Brain pericyte (primary cell): Measurements from ENCODE around the gene EYA3.

ENCODE experiments used
- DNase-seq: peaks from one replicate; pipeline ENCODE4 v3.0.0-alpha.2; 2012; ENCODE audit warnings: low read depth, low spot score

Gene EYA3

GRCh38 chr1:28071813-28072212, 16.6 kb downstream of the EYA3 start:
- no peak for DNase-seq

- no peak for DNase-seq
Measured at GRCh38 chr1:28070725-28071593, 17.5 kb downstream of the EYA3 start.

- no peak for DNase-seq
Measured at GRCh38 chr1:28067523-28068090, 20.8 kb downstream of the EYA3 start.

GRCh38 chr1:28066393-28067154, 21.8 kb downstream of the EYA3 start:
- DNase-seq = no peak

GRCh38 chr1:28064064-28064463, 24.3 kb downstream of the EYA3 start:
- no peak for DNase-seq

GRCh38 chr1:28062806-28063205, 25.6 kb downstream of the EYA3 start:
- DNase-seq = no peak

GRCh38 chr1:28058971-28059878, 29.2 kb downstream of the EYA3 start:
- DNase-seq = no peak

- no peak for DNase-seq
Measured at GRCh38 chr1:28058168-28058567, 30.2 kb downstream of the EYA3 start.

GRCh38 chr1:28056129-28056925, 32.1 kb downstream of the EYA3 start:
- no peak for DNase-seq

- no peak for DNase-seq
Measured at GRCh38 chr1:28050776-28051175, 37.6 kb downstream of the EYA3 start.

GRCh38 chr1:28046716-28047115, 41.7 kb downstream of the EYA3 start:
- DNase-seq = no peak

- DNase-seq = no peak
Measured at GRCh38 chr1:28045777-28046176, 42.6 kb downstream of the EYA3 start.

- no peak for DNase-seq
Measured at GRCh38 chr1:28044399-28044798, 44.0 kb downstream of the EYA3 start.

GRCh38 chr1:28039341-28039740, 49.1 kb downstream of the EYA3 start:
- DNase-seq = no peak

- no peak for DNase-seq
Measured at GRCh38 chr1:28037946-28038345, 50.5 kb downstream of the EYA3 start.

GRCh38 chr1:28037206-28037605, 51.2 kb downstream of the EYA3 start:
- no peak for DNase-seq

GRCh38 chr1:28036431-28036830, 52.0 kb downstream of the EYA3 start:
- DNase-seq = no peak

GRCh38 chr1:28035420-28035819, 53.0 kb downstream of the EYA3 start:
- DNase-seq = no peak

- no peak for DNase-seq
Measured at GRCh38 chr1:28032281-28032680, 56.1 kb downstream of the EYA3 start.

GRCh38 chr1:28031173-28031572, 57.2 kb downstream of the EYA3 start:
- no peak for DNase-seq
